GM21526 (cell line): Measurements from ENCODE around the gene PPP2R5C.
"Not testable (repeated sequence)": the region's sequence is repeated elsewhere in the genome, so short reads cannot be mapped to it uniquely, and the experiment has no call there.

Source experiments
- ATAC-seq: cut with Tn5 transposase; IDR thresholded peaks from one replicate; pipeline ENCODE4 v1.9.1; 2021; ENCODE audit warnings: moderate library complexity; ENCODE audit not compliant: unreplicated experiment, low FRiP score

PPP2R5C gene

GRCh38 chr14:101961011-101961721, 199.7 kb downstream of the PPP2R5C start:
- ATAC-seq: no peak

DNA sequence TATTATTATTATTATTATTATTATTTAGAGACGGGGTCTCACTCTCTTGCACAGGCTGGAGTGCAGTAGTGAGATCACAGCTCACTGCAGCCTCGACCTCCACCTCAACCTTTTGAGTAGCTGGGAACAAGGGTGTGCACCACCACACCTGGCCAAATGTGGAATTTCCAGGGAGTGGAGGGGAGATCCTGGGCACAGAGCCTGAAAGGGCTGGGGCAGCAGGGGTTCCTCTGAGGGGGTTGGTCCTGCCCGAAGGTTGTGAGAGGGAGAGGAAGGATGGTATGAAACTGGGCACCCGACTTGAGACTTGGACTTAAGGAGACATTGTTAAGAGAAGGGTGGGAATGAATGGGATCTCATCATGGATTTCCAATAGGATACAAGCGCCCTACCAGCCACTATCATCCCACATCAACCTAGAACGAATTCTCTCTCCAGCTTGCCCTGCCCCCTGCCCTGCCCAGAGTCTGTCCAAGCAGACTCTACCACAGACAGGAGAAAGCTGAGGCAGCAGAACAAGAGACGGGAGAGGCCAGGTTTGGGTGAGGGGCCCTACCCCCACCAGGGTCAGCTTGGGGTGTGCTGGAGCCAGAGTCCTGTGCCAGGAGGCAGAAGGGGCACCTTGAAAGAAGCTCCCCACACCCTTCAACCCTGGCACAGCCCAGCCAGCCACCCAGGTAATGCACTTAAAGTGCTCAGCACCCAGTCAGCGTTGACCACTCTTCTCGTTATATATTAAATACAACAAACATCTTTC, 200.4 kb downstream of the PPP2R5C start:
- no peak for ATAC-seq

DNA sequence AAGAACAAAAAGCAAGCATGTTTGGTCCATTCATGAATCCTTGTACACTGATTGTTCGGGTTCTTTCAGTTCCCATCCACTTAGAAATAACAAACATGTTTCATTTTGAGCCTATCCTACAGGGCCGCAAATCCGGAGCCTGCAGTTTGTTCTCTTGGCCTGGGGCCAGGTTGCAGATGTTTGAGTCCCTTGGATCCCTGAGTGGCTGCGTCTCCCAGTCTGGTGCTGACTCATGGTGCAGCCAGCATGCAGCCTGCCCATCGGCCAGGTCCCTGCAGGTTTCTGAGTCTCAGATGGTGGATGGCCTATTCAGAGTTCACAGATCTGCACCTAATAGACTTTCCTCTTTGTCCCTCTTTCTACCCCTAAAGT, 201.0 kb downstream of the PPP2R5C start:
- no peak for ATAC-seq

DNA sequence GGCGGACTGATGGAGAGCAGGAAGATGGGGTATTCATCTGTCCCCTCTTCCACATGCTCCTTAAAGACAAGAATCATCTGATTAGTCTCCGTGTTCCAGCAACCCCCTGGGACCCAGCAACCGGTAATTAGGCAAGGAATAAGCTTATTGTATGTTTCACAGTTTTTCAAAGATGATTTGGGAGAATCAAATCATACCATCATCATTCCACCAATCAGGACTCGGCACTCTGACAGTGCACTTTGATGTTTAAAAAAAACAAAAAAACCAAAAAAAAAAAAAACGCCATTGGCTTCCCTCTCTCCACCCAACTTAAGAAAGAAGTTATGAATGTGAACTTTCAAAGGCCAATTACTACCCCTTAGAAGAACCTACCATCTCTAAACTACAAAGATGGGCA, 201.5 kb downstream of the PPP2R5C start:
- no peak for ATAC-seq

- no peak for ATAC-seq
Observed at GRCh38 chr14:101963656-101964296, 202.3 kb downstream of the PPP2R5C start.

DNA sequence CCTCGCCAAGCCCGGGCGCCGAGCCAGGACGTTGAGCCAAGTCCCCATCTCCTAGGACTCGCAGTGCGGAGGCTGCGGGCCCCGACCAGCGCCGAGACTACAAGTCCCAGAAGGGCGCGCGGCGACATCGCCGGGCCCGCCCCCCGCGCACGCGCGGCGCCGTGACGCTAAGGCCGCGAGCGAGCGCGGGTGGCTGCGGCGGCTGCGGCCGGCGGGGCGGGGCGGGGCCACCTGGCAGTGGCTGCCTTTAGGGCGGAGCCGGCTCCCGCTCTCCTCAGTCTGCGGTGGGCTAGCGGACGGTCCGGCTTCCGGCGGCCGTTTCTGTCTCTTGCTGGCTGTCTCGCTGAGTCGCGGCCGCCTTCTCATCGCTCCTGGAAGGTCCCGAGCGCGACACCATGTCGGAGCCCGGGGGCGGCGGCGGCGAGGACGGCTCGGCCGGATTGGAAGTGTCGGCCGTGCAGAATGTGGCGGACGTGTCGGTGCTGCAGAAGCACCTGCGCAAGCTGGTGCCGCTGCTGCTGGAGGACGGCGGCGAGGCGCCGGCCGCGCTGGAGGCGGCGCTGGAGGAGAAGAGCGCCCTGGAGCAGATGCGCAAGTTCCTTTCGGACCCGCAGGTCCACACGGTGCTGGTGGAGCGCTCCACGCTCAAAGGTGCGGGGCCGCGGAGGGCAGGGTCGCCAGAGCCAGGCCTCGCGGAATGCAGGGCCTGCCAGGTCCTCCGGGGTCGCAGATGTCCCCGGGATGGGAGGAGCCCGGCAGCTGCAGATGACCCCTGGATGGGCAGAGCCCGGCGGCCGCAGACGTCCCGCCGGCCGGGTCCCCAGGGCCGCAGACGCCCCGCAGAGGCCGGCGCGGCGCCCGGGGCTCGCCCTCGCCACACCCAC, 203.0 kb downstream of the PPP2R5C start, which contains the start of gene DYNC1H1:
TSS of gene DYNC1H1 (plus strand) at position 277 of the 884 bp plus-strand sequence. CDS start at position 396, 119 bp downstream.
- ATAC-seq: peak; percentile 70

DNA sequence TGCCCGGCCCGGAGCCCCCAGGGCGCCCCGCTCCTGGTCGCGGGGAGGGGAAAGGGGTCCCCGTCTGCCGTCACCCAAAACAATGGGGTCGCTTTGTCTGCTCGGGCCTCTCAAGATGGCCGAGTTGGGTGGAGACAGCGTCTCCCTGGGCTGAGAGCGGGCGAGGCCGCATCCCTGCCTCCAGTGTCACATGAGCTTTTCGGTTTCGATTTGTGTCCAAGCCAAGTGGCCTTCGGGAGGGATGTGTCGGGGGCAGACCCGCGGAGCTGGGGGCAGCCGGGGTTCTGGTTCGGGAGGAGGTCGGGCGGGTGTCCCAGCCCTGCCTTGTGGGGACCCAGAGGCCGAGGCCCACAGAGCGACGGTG, 203.7 kb downstream of the PPP2R5C start:
- ATAC-seq: peak; percentile 26

GRCh38 chr14:101965770-101966722, 204.5 kb downstream of the PPP2R5C start:
- ATAC-seq: no peak

GRCh38 chr14:101966742-101967141, 205.2 kb downstream of the PPP2R5C start:
- no peak for ATAC-seq

- no peak for ATAC-seq
Observed at GRCh38 chr14:101968186-101968585, 206.7 kb downstream of the PPP2R5C start.

DNA sequence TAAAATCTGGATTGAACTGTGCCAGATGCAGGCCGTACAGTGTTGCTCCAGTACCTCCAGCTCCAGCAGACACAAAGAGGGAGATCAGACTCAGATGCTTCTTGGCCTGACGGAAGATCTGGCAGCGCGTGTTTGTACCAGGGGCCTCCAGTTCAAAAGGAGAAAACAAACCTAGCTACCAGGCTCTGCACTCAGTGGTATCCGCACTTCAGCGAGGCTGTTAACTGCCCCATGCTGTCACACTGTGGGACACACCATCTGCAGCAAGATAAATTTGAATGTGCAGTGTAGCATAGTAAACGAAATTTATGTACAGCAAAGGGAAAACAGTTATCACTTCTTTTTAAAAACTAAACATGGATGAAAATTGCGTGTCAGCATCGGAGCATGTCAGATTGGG, 208.0 kb downstream of the PPP2R5C start:
- ATAC-seq: no peak

DNA sequence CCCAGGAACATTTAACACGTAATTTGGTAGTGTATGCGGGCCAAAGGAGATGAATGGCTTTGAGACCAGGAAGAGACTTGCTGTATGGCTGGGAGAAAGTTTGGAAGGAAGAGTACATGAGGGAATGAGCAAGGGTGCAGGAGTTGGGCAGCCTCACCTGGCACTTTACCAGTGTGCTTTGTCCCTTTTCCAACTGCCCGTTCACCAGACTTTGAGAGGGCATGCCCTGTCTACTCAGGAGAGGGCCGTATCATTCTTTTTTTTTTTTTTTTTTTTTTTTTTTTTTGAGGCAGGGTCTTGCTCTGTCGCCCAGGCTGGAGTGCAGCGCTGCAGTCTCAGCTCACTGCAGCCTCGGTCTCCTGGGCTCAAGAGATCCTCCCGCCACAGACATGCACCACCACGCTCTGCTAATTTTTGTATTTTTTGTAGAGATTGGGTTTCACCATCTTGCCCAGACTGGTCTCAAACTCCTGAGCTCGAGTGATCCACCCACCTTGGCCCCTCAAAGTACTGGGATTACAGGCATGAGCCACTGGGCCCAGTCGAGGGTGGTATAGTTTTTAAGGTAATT, 209.4 kb downstream of the PPP2R5C start:
- ATAC-seq: no peak

DNA sequence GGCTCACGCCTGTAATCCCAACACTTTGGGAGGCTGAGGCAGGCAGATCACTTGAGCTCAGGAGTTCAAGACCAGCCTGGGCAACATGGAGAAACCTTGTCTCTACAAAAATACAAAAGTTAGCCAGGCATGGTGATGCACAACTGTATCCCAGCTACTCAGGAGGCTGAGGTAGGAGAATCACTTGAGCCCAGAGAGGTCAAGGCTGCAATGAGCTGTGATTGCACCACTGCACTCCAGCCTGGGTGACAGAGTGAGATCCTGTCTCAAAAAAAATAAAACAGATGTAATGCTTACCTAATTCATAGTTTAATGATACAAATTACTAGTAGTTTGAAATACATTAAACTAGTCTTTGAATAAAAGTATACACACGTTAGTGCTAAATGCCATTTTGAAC, 209.9 kb downstream of the PPP2R5C start:
- not testable (repeated sequence) for ATAC-seq

DNA sequence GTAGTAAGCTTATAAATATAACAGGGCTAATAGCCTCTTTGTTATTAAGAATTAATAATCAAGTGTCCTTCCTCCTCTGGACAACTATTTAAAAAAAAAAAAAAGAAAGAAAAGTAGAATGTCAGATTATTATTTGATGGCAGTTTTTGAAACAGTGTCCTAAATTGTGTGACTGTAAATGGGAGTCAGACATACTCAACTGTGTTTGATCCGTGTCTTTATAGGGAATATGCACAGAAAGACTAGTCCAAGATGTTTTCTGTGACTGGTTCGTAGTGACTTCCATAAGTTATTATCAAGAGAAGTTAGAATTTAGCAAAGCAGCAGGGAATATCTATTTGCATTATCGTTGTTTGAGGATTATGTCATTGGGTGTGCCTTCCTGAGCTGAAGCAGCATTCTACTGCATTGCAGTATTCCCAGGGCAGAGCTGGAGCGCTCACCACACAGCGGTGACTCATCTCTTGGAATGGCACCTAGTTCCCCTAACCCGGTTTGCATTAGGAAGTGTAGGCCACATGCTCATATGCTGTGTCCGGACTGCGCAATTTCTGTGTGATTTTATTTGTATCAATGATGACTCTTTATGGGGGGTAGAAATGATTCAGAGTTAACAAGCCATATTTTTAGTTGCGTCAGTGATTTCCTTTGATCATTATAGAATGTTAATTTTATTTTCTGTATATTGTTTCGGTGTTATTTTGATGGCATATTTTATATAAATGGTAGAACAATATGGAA, 210.8 kb downstream of the PPP2R5C start:
- ATAC-seq: no peak

DNA sequence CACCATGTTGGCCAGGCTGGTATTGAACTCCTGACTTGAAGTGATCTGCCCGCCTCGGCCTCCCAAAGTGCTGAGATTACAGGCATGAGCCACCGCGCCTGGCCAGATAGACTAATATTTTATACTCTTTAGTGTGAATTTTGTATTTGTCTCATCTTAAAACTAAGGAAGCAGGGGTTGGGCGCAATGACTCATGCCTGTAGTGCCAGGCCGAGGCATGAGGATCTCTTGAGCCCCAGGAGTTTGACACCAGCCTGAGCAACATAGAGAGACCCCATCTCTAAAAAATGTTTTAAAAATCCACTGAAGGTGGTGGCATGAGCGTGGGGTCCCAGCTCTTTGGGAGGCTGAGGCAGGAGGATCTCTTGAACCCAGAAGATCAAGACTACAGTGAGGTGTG, 211.8 kb downstream of the PPP2R5C start:
- ATAC-seq: no peak

GRCh38 chr14:101975231-101975630, 213.7 kb downstream of the PPP2R5C start:
- no peak for ATAC-seq
